Measurements from ENCODE around the gene DET1.

DNA sequence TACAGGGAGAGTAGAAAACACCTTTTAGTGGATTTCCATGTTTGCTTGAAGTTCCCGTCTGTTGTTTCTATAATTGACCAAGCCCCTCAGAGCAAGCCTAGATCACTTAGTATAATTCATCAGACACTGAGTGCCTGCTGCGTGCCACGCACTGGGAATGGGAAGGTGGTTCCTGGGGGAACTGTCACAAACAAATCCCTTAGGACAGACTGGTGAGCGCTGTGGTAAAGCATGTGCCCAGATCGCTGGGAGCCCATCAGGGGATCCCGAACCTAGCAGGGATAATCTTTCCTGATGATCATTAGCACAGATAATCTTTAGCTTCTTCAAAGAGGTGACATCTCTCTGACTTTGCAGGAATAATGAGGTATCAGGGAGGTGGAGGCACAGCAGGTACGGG lies 69.4 kb downstream of the DET1 start:
- TF ChIP-seq, protein P1, sequence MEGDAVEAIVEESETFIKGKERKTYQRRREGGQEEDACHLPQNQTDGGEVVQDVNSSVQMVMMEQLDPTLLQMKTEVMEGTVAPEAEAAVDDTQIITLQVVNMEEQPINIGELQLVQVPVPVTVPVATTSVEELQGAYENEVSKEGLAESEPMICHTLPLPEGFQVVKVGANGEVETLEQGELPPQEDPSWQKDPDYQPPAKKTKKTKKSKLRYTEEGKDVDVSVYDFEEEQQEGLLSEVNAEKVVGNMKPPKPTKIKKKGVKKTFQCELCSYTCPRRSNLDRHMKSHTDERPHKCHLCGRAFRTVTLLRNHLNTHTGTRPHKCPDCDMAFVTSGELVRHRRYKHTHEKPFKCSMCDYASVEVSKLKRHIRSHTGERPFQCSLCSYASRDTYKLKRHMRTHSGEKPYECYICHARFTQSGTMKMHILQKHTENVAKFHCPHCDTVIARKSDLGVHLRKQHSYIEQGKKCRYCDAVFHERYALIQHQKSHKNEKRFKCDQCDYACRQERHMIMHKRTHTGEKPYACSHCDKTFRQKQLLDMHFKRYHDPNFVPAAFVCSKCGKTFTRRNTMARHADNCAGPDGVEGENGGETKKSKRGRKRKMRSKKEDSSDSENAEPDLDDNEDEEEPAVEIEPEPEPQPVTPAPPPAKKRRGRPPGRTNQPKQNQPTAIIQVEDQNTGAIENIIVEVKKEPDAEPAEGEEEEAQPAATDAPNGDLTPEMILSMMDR (conservative IDR thresholded peaks at IDR 0.05; ENCODE audit: low read length), result no peak
- TF ChIP-seq EZH2phosphoT487 (IDR thresholded peaks at IDR 0.05; ENCODE audit: borderline replicate concordance), result no peak
